ENCODE results near the gene RPS6KB2.

Gene RPS6KB2

GRCh38 chr11:67437809-67438157 is 9.5 kb downstream of the RPS6KB2 start:
- Histone ChIP-seq H3K9me3 (ENCODE audit: severe bottlenecking) (no peaks in the 10 kb centered on the region), H3K36me3 (peaks cover 64% of the 10 kb centered on the region), H3K27ac (no peak overlapping the region), H3K4me3 (ENCODE audit: low read depth, low read length) (no peak overlapping the region), H3K27me3 (ENCODE audit: insufficient read depth, low read depth, severe bottlenecking) (no peaks in the 10 kb centered on the region)
- no peak for DNase-seq
- no peak for TF ChIP-seq CTCF (IDR thresholded peaks at IDR 0.05; ENCODE audit: low read depth, low read length)

- Histone ChIP-seq H3K36me3 (peaks cover 58% of the 10 kb centered on the region), H3K27ac (0 out of 2 replicates have a peak overlapping the region, but pooled peaks have one; percentile 24), H3K27me3 (ENCODE audit: insufficient read depth, low read depth, severe bottlenecking) (no peaks in the 10 kb centered on the region), H3K9me3 (ENCODE audit: severe bottlenecking) (no peaks in the 10 kb centered on the region), H3K4me3 (ENCODE audit: low read depth, low read length) (no peak overlapping the region)
- no peak for DNase-seq
- TF ChIP-seq CTCF (IDR thresholded peaks at IDR 0.05; ENCODE audit: low read depth, low read length): no peak
These were observed 10.0 kb downstream of the RPS6KB2 start for GRCh38 chr11:67438158-67438902.

GRCh38 chr11:67439321-67440228 is 11.3 kb downstream of the RPS6KB2 start:
- Histone ChIP-seq H3K36me3 (peaks cover 46% of the 10 kb centered on the region), H3K27me3 (ENCODE audit: insufficient read depth, low read depth, severe bottlenecking) (no peaks in the 10 kb centered on the region), H3K27ac (no peak overlapping the region), H3K4me3 (ENCODE audit: low read depth, low read length) (no peak overlapping the region), H3K9me3 (ENCODE audit: severe bottlenecking) (no peaks in the 10 kb centered on the region)
- TF ChIP-seq CTCF (IDR thresholded peaks at IDR 0.05; ENCODE audit: low read depth, low read length): peak; percentile 45; the same call in 1 of the 2 replicates
- DNase-seq: peak; percentile 64

DNA sequence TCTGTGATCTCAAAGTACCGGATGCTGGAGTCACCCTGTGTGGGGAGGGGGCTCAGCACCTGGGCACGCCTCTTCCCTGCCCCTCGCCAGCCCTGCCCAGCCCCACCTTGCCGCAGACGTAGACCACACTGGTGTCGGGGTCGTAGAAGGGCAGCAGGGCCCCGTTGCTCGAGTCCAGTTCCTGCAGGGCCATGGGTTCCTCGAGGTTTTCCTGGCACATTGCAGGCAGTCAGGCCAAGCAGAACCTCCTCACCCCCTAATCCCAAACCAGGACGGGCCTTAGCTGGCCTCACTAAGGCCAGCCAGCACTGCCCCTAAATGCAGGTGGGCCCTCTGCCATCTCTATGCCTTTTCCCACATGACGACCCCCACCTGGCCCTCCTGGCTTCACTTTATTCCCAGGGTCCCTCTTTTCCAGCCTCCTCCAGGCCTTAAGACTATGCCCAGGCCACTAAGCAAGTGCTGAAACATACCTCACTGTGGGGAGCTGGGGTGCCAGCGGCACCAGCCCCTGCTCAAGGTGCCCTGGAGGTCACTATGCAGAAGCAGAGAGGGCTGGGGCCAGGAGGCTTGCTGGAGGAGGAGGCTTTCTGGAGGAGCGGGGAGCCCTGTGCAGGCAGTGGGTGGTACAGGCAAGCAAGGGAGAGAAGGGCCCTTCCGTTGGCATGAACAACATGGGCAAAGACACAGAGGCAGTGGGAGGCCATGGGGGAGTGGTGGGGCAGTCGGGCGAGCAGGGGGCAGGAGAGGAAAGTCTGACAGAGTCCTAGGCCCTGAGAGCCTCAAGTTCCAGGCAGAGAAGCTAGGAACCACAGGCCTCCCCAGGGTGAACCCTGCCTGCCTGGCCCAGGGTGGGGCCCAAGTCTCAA is 12.2 kb downstream of the RPS6KB2 start:
- H3K36me3 ChIP-seq: peaks cover 37% of the 10 kb centered on the region
- no peaks in the 10 kb centered on the region for H3K9me3 ChIP-seq (ENCODE audit: severe bottlenecking)
- H3K4me3 ChIP-seq (ENCODE audit: low read depth, low read length): no peak overlapping the region
- H3K27ac ChIP-seq: no peak overlapping the region
- no peak for DNase-seq
- H3K27me3 ChIP-seq (ENCODE audit: insufficient read depth, low read depth, severe bottlenecking): no peaks in the 10 kb centered on the region
- no peak for TF ChIP-seq CTCF (IDR thresholded peaks at IDR 0.05; ENCODE audit: low read depth, low read length)

DNA sequence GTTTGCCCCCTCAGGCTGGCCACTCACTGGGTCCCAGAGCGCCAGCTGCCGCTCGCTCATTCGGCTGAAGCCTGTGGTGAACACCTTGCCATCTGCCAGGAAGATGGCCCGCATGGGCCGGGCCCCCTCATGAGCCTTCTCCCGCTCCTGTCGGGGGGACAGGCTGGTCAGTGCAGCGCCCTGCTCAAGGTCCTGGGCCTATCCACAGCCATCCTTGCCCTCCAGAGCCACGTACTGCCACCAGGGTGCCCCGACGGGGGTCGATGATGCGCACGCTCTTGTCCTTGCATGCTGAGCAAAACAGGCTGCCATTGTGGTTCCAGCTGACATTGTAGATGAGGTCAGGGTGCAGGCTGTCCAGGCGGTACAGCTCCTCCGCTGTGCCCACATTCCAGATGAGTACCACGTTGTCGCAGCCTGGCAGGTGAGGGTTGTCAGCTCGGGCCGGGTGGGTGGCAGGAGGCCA is 12.8 kb downstream of the RPS6KB2 start:
- no peak overlapping the region for H3K27ac ChIP-seq
- no peak for TF ChIP-seq CTCF (IDR thresholded peaks at IDR 0.05; ENCODE audit: low read depth, low read length)

More for the DNA sequence above, 12.8 kb downstream of the RPS6KB2 start:
- Histone ChIP-seq H3K27me3 (ENCODE audit: insufficient read depth, low read depth, severe bottlenecking) (no peaks in the 10 kb centered on the region), H3K36me3 (peaks cover 30% of the 10 kb centered on the region), H3K9me3 (ENCODE audit: severe bottlenecking) (no peaks in the 10 kb centered on the region), H3K4me3 (ENCODE audit: low read depth, low read length) (no peak overlapping the region)
- DNase-seq: no peak

All from WERI-Rb-1 (cell line).